Testis (tissue), 3 donors: ENCODE data around the gene MYH10. TPM values are rescaled to one million over a fixed set of nuclear protein-coding genes. Genes with fewer than 3 reads are reported as not detected.

Experiments
- DNase-seq: peaks from one replicate; pipeline ENCODE4 v3.0.0-alpha.2; 2019
- H3K27ac ChIP-seq, 2 donors: fragments of 200-600 bp; sonication (generic); one replicate each; pipeline ENCODE4 v1.5.1; 2019
- H3K27me3 ChIP-seq: fragments of 200-600 bp; sonication (generic); one replicate; pipeline ENCODE4 v1.5.1; 2019
- H3K36me3 ChIP-seq: fragments of 200-600 bp; sonication (generic); one replicate; pipeline ENCODE4 v1.5.1; 2017; ENCODE audit warnings: low read depth; ENCODE audit errors: missing control alignments
- H3K4me1 ChIP-seq: fragments of 200-600 bp; sonication (generic); one replicate; pipeline ENCODE4 v1.5.1; 2019
- H3K4me3 ChIP-seq, 2 donors: fragments of 200-600 bp; sonication (generic); one replicate each; pipeline ENCODE4 v1.5.1; 2017 to 2019
- H3K9me3 ChIP-seq: fragments of 200-600 bp; sonication (generic); one replicate; pipeline ENCODE4 v1.5.1; 2017
- POLR2A ChIP-seq: fragments of 450-650 bp; IDR thresholded peaks from one replicate; pipeline ENCODE4 v1.6.1; 2017; ENCODE audit warnings: antibody characterized with exemption, mild to moderate bottlenecking, moderate library complexity
- WGBS, 2 donors: methylation state at CpG; one replicate each; pipeline ENCODE4 v1.1.5; 2018; 5-methylcytosine and 5-hydroxymethylcytosine counted together
- intact Hi-C: fragments of 100-400 bp; cut with DNase I; formaldehyde crosslinking; loops from one replicate; pipeline ENCODE4 v1.15.1; 2023; ENCODE audit warnings: low total_unique reads
- polyA plus RNA-seq: library from polyadenylated mRNA; stranded (reverse); fragments of 350-450 nt; fragmentation: Illumina TruSeq; extraction: RNeasy Lipid Tissue Mini Kit (QIAGEN cat#74804); gene quantifications from one replicate; pipeline ENCODE4 v1.2.3, GENCODE V29; 2014; ENCODE audit warnings: low read depth, low replicate concordance; ENCODE audit not compliant: insufficient read depth
- total RNA-seq, 2 donors: library from RNA; depleted of rRNA; stranded (reverse); fragments of >200 nt; gene quantifications; one replicate each; pipeline ENCODE4 v1.2.3, GENCODE V29; 2016
- TF ChIP-seq, protein P1 (sequence below), 3 experiments: fragments of 450-650 bp in 2 of 3; fragments of 200-600 bp in 1 of 3; sonication (generic) in 1 of 3; IDR thresholded peaks; one replicate each; pipeline ENCODE4 v1.5.1; 2016 to 2019; ENCODE audit warnings: antibody characterized with exemption in 3 of 3, mild to moderate bottlenecking in 2 of 3, moderate library complexity in 1 of 3

MYH10 gene
- total and polyA plus RNA-seq, 3 donors from 2014 or later = 25.5 to 34.1 (median 33.1) TPM

DNA sequence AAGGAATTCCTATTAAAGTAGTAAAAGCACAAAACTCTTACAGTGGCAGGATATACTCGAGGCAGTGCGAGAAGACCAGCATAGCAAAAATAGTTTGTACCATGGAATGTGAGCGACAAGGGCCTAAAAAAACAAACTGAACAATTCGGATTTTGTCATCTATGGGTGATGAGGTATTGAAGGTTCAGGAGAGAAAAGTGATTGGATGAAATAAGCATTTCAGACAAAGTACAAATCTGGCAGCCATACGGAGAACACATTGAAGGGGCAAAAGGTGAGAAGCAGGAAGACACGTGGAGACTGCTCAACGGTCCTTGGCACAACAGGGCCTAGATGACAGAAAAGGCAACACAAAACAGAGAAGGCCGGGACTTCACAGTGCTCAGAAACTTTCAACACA, 22.5 kb downstream of the MYH10 start:
- 41 to 51% methylated on average over 8 of the region's 8 CpGs for WGBS, 2 donors
- TF ChIP-seq, protein P1, sequence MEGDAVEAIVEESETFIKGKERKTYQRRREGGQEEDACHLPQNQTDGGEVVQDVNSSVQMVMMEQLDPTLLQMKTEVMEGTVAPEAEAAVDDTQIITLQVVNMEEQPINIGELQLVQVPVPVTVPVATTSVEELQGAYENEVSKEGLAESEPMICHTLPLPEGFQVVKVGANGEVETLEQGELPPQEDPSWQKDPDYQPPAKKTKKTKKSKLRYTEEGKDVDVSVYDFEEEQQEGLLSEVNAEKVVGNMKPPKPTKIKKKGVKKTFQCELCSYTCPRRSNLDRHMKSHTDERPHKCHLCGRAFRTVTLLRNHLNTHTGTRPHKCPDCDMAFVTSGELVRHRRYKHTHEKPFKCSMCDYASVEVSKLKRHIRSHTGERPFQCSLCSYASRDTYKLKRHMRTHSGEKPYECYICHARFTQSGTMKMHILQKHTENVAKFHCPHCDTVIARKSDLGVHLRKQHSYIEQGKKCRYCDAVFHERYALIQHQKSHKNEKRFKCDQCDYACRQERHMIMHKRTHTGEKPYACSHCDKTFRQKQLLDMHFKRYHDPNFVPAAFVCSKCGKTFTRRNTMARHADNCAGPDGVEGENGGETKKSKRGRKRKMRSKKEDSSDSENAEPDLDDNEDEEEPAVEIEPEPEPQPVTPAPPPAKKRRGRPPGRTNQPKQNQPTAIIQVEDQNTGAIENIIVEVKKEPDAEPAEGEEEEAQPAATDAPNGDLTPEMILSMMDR (IDR thresholded peaks at IDR 0.05) = no peak
- no peak for TF ChIP-seq POLR2A
- Histone ChIP-seq H3K36me3 (no peaks in the 10 kb centered on the region), H3K4me1 (no peaks in the 10 kb centered on the region), H3K4me3 (no peak overlapping the region), H3K27ac (no peak overlapping the region), H3K27me3 (no peaks in the 10 kb centered on the region), H3K9me3 (no peaks in the 10 kb centered on the region)
- intact Hi-C loops = no loop called here
- no peak for DNase-seq

DNA sequence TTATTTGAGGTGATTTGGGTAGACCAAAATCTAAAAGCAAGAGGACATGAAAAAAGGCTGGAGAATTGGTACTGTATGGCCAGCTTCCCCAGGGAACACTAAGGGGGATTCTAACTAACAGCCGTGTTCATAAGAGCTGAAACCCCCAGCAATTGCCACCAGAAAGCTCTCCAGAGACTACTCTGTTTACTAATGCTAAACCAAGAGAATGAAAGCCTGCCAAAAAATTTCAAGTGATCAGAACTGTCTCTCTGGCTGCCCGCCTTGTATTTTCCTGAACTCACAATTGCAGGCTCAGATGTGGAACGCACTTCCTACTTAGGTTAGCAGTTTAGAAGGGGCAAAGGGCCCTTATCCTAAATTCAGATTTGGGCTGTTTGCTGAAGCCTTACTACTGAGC, 24.1 kb downstream of the MYH10 start:
- no peak overlapping the region for H3K4me3 ChIP-seq
- H3K4me1 ChIP-seq = no peaks in the 10 kb centered on the region
- no peaks in the 10 kb centered on the region for H3K27me3 ChIP-seq
- H3K27ac ChIP-seq = no peak overlapping the region
- DNase-seq = no peak
- intact Hi-C loops = no loop called here
- H3K36me3 ChIP-seq = no peaks in the 10 kb centered on the region
- no peak for TF ChIP-seq POLR2A
- TF ChIP-seq, protein P1 (IDR thresholded peaks at IDR 0.05) = no peak
- no peaks in the 10 kb centered on the region for H3K9me3 ChIP-seq
- WGBS, 2 donors = 63 to 76% methylated on average over 3 of the region's 3 CpGs

DNA sequence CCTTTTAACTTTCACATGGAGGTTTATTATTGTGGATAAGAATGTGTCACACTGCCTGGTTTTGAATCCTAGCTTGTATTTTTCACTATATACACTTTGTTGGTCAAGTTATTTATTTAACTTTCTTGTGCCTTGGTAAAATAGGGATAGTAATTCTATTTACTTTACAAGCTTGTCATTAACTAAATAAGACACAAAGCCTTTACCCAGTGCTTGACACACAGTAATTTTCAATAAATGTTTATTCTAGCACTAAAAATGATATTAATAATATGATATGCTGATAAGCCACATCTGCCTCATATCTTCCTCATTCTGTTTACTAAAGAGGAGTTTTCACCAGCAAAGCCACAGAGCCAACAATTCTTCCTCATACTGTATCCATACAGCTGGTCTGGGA, 27.8 kb downstream of the MYH10 start:
- intact Hi-C loops = no loop called here
- Histone ChIP-seq H3K4me3 (no peak overlapping the region), H3K27me3 (no peaks in the 10 kb centered on the region), H3K27ac (no peak overlapping the region), H3K4me1 (no peaks in the 10 kb centered on the region), H3K9me3 (no peaks in the 10 kb centered on the region), H3K36me3 (no peaks in the 10 kb centered on the region)
- no peak for DNase-seq
- TF ChIP-seq, protein P1 (IDR thresholded peaks at IDR 0.05) = no peak
- TF ChIP-seq POLR2A = no peak

DNA sequence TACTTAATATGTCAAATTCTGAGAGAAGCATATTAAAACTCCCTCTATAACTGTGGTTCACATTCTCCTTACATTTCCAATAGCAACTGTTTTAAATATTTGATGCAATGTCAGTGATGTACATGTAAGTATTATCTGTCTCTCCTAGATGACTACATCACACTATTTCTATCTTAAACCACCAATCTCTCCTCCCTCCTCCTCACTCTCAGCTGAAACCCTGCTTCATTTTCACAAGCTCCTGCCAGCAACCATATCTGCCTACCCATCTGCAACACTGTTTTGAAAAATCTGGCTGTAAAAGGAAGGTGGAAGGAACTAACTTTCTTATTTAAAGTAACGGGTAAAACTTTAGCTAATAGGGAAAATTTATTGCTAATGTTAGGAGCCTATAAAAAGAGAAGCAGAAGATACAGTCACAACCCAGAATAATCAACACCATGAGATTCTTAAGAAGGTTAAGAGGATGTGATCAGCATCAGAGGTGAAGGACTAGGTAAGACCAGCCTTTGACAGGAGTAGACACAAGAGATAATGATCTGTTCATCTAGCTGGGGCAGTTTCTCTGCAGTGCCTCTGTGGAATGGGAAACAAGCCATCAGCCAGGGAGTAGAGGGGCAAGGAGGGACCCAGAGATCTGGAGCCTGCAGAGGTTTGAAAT, 31.0 kb downstream of the MYH10 start:
- 91 to 92% methylated on average over 1 of the region's 1 CpG for WGBS, 2 donors
- H3K27me3 ChIP-seq = no peaks in the 10 kb centered on the region
- no peaks in the 10 kb centered on the region for H3K36me3 ChIP-seq
- H3K4me1 ChIP-seq = no peaks in the 10 kb centered on the region
- no peak for DNase-seq
- no peak overlapping the region for H3K27ac ChIP-seq
- TF ChIP-seq, protein P1 (IDR thresholded peaks at IDR 0.05) = no peak
- TF ChIP-seq POLR2A = no peak
- no peaks in the 10 kb centered on the region for H3K9me3 ChIP-seq
- no peak overlapping the region for H3K4me3 ChIP-seq
- intact Hi-C loops = no loop called here

DNA sequence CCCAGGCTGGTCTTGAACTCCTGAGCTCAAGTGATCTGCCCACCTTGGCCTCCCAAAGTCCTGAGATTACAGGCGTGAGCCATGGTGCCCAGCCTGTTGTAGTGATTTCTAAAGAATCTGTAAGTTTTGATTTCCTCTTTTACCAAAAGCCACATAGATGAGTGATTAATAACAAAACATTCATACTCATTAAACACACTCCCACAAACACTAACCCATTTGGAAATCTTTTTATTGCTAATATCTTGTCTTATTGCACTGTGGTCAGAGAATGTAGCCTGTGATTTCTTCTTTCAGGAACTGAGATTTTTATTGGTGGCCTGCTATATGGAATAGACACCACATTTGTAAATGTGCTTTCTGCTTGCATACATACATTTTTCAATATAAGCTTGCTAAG, 31.6 kb downstream of the MYH10 start:
- H3K27ac ChIP-seq = no peak overlapping the region
- 88 to 96% methylated on average over 1 of the region's 1 CpG for WGBS, 2 donors
- no peaks in the 10 kb centered on the region for H3K4me1 ChIP-seq
- intact Hi-C loops = no loop called here
- no peak overlapping the region for H3K4me3 ChIP-seq
- H3K36me3 ChIP-seq = no peaks in the 10 kb centered on the region
- no peaks in the 10 kb centered on the region for H3K27me3 ChIP-seq
- TF ChIP-seq, protein P1 (IDR thresholded peaks at IDR 0.05) = no peak
- no peak for TF ChIP-seq POLR2A
- H3K9me3 ChIP-seq = no peaks in the 10 kb centered on the region
- no peak for DNase-seq
